ENCODE measurements around the gene DUOX2. TPM values are rescaled to one million over a fixed set of nuclear protein-coding genes. Genes with fewer than 3 reads are reported as not detected.

Gene DUOX2
- total and polyA plus RNA-seq, 4 donors = 0.06 to 0.08 TPM; not detected in 2

DNA sequence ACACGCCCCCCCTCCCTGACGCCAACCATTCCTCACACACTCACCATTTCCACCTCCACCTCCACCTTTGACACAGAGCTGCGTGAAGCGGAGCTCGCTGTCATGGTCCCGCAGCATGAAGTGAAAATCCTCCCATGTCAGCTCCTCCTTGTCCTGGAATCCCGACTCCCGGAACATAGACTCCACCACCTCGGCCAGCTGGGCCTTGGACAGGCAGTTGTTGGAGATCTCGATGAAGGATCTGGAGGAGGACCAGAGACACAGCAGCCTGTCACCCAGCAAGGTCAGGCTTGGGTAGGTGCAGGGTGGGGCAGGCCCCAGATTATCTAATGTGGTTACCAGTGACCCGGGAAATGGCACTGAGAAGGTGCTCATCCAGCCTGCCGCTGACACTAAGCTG is 12.2 kb downstream of the DUOX2 start:
- H3K4me1 ChIP-seq (ENCODE audit: control insufficient read depth in 4 of 4, insufficient read depth in 4 of 4, low read length in 3 of 4) = no peaks in the 10 kb centered on the region
- TF ChIP-seq FOXA1 (IDR thresholded peaks at IDR 0.05) = no peak
- no peak for TF ChIP-seq REST (IDR thresholded peaks at IDR 0.05)
- no peak for TF ChIP-seq NR2F2 (IDR thresholded peaks at IDR 0.05)
- no peak for TF ChIP-seq ZBTB33 (IDR thresholded peaks at IDR 0.05)
- TF ChIP-seq RXRA (IDR thresholded peaks at IDR 0.05) = no peak
- no peak for TF ChIP-seq TAF1 (conservative IDR thresholded peaks at IDR 0.05)
- TF ChIP-seq GABPA (IDR thresholded peaks at IDR 0.05 in 1 of 2, conservative IDR thresholded peaks at IDR 0.05 in 1 of 2) = no peak
- no peak for TF ChIP-seq JUND (IDR thresholded peaks at IDR 0.05)
- no peak for TF ChIP-seq EGR1 (IDR thresholded peaks at IDR 0.05; ENCODE audit: low read depth in 2 of 2)
- TF ChIP-seq, protein P1, sequence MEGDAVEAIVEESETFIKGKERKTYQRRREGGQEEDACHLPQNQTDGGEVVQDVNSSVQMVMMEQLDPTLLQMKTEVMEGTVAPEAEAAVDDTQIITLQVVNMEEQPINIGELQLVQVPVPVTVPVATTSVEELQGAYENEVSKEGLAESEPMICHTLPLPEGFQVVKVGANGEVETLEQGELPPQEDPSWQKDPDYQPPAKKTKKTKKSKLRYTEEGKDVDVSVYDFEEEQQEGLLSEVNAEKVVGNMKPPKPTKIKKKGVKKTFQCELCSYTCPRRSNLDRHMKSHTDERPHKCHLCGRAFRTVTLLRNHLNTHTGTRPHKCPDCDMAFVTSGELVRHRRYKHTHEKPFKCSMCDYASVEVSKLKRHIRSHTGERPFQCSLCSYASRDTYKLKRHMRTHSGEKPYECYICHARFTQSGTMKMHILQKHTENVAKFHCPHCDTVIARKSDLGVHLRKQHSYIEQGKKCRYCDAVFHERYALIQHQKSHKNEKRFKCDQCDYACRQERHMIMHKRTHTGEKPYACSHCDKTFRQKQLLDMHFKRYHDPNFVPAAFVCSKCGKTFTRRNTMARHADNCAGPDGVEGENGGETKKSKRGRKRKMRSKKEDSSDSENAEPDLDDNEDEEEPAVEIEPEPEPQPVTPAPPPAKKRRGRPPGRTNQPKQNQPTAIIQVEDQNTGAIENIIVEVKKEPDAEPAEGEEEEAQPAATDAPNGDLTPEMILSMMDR (IDR thresholded peaks at IDR 0.05; ENCODE audit: low read depth, low read length, missing input control) = no peak
- TF ChIP-seq YY1 (IDR thresholded peaks at IDR 0.05) = no peak
- no peak for TF ChIP-seq RAD21 (IDR thresholded peaks at IDR 0.05)
- no peak for TF ChIP-seq SP1 (IDR thresholded peaks at IDR 0.05)
- no peak for TF ChIP-seq MAX (IDR thresholded peaks at IDR 0.05)
- TF ChIP-seq HNF4G (IDR thresholded peaks at IDR 0.05) = no peak
- TF ChIP-seq HNF4A (conservative IDR thresholded peaks at IDR 0.05) = no peak
- no peak overlapping the region for H3K4me3 ChIP-seq (ENCODE audit: low read depth in 1 of 3, low read length in 3 of 3)
- 96% methylated on average over 12 of the region's 12 CpGs for WGBS
- no peak overlapping the region for H3K9ac ChIP-seq (ENCODE audit: low read depth in 1 of 2, low read length in 2 of 2)
- no peaks in the 10 kb centered on the region for H3K27me3 ChIP-seq (ENCODE audit: control insufficient read depth in 4 of 4, insufficient read depth in 4 of 4, low read length in 3 of 4)
- no peaks in the 10 kb centered on the region for H3K36me3 ChIP-seq (ENCODE audit: control insufficient read depth in 4 of 4, insufficient read depth in 3 of 4, low read depth in 1 of 4, low read length in 3 of 4)
- no peak overlapping the region for H3K27ac ChIP-seq (ENCODE audit: low read depth in 1 of 2, low read length in 2 of 2)
- no peak for DNase-seq (ENCODE audit: low spot score)
- no peaks in the 10 kb centered on the region for H3K9me3 ChIP-seq (ENCODE audit: control insufficient read depth in 4 of 4, low read length in 3 of 4)
